H1 (cell line): ENCODE data around the gene RTP1. TPM values are rescaled to one million over a fixed set of nuclear protein-coding genes. Genes with fewer than 3 reads are reported as not detected.

ENCODE experiments used
- CBX5 ChIP-seq: fragments of 300-800, 300-1000 bp; sonication (generic); IDR thresholded peaks from 2 replicates; pipeline ENCODE4 v1.7.1; 2016; ENCODE audit warnings: antibody characterized with exemption, low read length, low read depth
- CHD2 ChIP-seq: IDR thresholded peaks from 2 replicates; pipeline ENCODE4 v1.6.1; 2012; ENCODE audit warnings: low read length, improper control_type of control experiment
- CREB1 ChIP-seq: IDR thresholded peaks from 2 replicates; pipeline ENCODE4 v1.6.1; 2012; ENCODE audit warnings: inconsistent platforms
- GABPA ChIP-seq: IDR thresholded peaks from 2 replicates; pipeline ENCODE4 v1.6.1; 2011; ENCODE audit warnings: mild to moderate bottlenecking, low read length, moderate library complexity, borderline replicate concordance; ENCODE audit not compliant: insufficient read depth
- SP1 ChIP-seq: IDR thresholded peaks from 2 replicates; pipeline ENCODE4 v1.6.1; 2011; ENCODE audit warnings: low read depth, low read length
- TBP ChIP-seq: IDR thresholded peaks from 2 replicates; pipeline ENCODE4 v1.6.1; 2011; ENCODE audit warnings: low read depth, low read length, improper control_type of control experiment
- TEAD4 ChIP-seq: IDR thresholded peaks from 2 replicates; pipeline ENCODE4 v1.6.1; 2012; ENCODE audit warnings: low read depth, low read length, inconsistent platforms, mixed read lengths
- polyA plus RNA-seq, 7 experiments: library from polyadenylated mRNA; depleted of rRNA in 3 of 7; stranded (reverse) in 5 of 7; unstranded in 2 of 7; fragments of >200 nt in 5 of 7; fragments of 200-250 nt in 2 of 7; gene quantifications; 1 replicate in 5 of 7; 2 replicates in 1 of 7; 4 replicates in 1 of 7; pipeline versions ENCODE4 v1.2.1 to v1.2.3, GENCODE V29; 2011 to 2013; ENCODE audit warnings: missing spikeins in 2 of 7, mixed read lengths in 2 of 7
- total RNA-seq: library from RNA; stranded (reverse); fragmentation: NEBNext Ultra II Directional; extraction: Animal tissue kit (Norgen Biotek cat#: 25700); gene quantifications from 2 replicates; pipeline ENCODE4 v1.2.1, GENCODE V29; 2021

RTP1 gene
- total and polyA plus RNA-seq, 2 of the 8 experiments (the other 6 are each of a cell fraction or from before 2014, with no cell fraction given) = 2.9 to 3.0 TPM

DNA sequence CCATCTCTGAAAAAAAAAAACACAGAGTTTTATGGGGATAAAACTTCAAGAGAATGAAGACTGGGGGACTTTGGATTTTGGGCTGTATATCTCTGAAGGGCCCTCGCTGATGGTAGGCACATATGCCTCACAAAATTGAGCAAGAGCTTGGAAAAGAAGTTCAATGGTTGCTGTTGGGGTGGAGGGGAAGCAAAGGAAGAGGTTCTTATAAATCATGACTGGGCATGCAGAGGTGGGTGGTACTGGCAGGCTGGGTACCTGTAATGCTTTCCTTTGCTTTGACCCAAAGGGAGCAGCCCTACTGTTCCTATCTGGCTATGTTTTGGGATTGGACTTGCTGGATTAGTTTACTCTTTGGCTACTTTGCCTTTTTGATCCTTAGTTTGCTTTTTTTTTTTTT, 6.0 kb upstream of the RTP1 start (continued):
- no peak for TF ChIP-seq GABPA
- no peak for TF ChIP-seq TEAD4
- TF ChIP-seq SP1 = no peak
- TF ChIP-seq CREB1 = no peak
- no peak for TF ChIP-seq TBP
- no peak for TF ChIP-seq CBX5
- no peak for TF ChIP-seq CHD2
- TF ChIP-seq, all 59 proteins: peak for 0
